Inferior parietal cortex (tissue), 1 donor: ENCODE measurements around the gene RNF13.
"Not testable (repeated sequence)": the region's sequence is repeated elsewhere in the genome, so short reads cannot be mapped to it uniquely, and the experiment has no call there.

Experiments used
- DNase-seq: peaks from one replicate; pipeline ENCODE4 v3.0.0-alpha.2; 2016; ENCODE audit errors: extremely low spot score

The RNF13 gene

GRCh38 chr3:149957361-149958125 lies 144.5 kb downstream of the RNF13 start:
- DNase-seq = no peak

GRCh38 chr3:149958171-149958796 lies 145.3 kb downstream of the RNF13 start:
- no peak for DNase-seq

- DNase-seq = no peak
Measured at GRCh38 chr3:149959443-149959842, 146.4 kb downstream of the RNF13 start.

GRCh38 chr3:149963485-149963884 lies 150.5 kb downstream of the RNF13 start:
- DNase-seq = no peak

GRCh38 chr3:149964291-149964690 lies 151.3 kb downstream of the RNF13 start:
- no peak for DNase-seq

- DNase-seq = no peak
Measured at GRCh38 chr3:149965278-149965677, 152.3 kb downstream of the RNF13 start.

- peak; percentile 83 for DNase-seq
Measured at GRCh38 chr3:149967086-149967685, 154.2 kb downstream of the RNF13 start.

- DNase-seq = no peak
Measured at GRCh38 chr3:149968216-149968615, 155.2 kb downstream of the RNF13 start.

- peak; percentile 71 for DNase-seq
Measured at GRCh38 chr3:149969110-149969939, 156.3 kb downstream of the RNF13 start.

- peak; percentile 75 for DNase-seq
Measured at GRCh38 chr3:149969940-149970715, 157.1 kb downstream of the RNF13 start.

- no peak for DNase-seq
Measured at GRCh38 chr3:149970716-149971402, 157.8 kb downstream of the RNF13 start, which contains the start of gene PFN2. Gene PFN2, minus strand, starts transcription at chr3:149970895. Its CDS starts 39 bp downstream, at chr3:149970856.

- DNase-seq = peak; percentile 55
Measured at GRCh38 chr3:149971403-149972075, 158.5 kb downstream of the RNF13 start.

- DNase-seq = no peak
Measured at GRCh38 chr3:149975919-149976318, 162.9 kb downstream of the RNF13 start.

- DNase-seq = no peak
Measured at GRCh38 chr3:149977386-149977785, 164.4 kb downstream of the RNF13 start.

- DNase-seq = not testable (repeated sequence)
Measured at GRCh38 chr3:149981979-149982378, 169.0 kb downstream of the RNF13 start.

- DNase-seq = not testable (repeated sequence)
Measured at GRCh38 chr3:149983053-149983452, 170.0 kb downstream of the RNF13 start.

GRCh38 chr3:149983628-149984027 lies 170.6 kb downstream of the RNF13 start:
- DNase-seq = no peak

GRCh38 chr3:149989307-149989706 lies 176.3 kb downstream of the RNF13 start:
- DNase-seq = no peak

GRCh38 chr3:149990423-149990948 lies 177.5 kb downstream of the RNF13 start:
- DNase-seq = no peak
